OCI-LY7 (cell line): ENCODE data around the gene ARHGEF25.

Experiments
- EZH2phosphoT487 ChIP-seq: fragments of 200-600 bp; sonication (generic); IDR thresholded peaks from 2 replicates; pipeline ENCODE4 v1.6.1; 2018; ENCODE audit warnings: low read depth, borderline replicate concordance, mild to moderate bottlenecking, mixed run types, antibody characterized with exemption, low read length, moderate library complexity, mixed read lengths
- TF ChIP-seq, protein P1 (sequence below): fragments of 200-600 bp; sonication (generic); conservative IDR thresholded peaks from 2 replicates; pipeline ENCODE4 v1.5.1; 2014; ENCODE audit warnings: mild to moderate bottlenecking, antibody characterized with exemption, low read length, moderate library complexity, mixed read lengths

DNA sequence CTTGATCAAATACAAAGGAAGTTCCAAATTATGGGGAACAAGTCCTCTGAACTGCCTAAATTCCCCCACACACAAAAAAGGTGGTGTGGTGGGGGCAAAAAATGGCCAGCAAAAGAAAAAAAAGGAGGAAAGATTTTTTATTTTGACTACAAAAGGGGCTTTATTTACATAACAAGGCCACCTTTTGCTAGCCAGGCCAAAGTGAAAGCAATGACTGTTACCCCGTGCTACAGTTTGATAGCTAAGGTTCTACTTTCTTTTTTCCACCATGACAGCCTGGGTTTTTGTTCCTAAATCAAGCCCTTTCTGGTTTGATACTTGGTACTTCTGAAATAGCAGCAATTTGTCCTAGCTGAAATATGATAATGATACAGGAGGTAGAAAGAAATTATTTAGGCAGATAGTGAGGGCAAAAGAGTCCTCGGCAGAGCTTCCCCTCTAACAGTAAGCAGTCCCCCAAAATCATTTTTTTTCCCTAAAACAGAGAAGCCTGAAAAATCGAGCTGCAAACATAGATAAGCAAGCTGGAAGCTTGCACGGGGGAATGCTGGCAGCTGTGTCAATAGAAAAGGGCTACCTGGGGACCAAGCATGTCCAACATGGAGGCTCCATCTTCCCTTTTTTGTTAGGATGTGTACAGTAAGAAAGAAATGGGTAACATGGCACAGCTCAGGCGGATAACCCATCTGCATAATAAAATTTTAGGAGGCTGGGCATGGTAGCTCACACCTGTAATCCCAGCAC lies 30.6 kb downstream of the ARHGEF25 start:
- TF ChIP-seq, protein P1, sequence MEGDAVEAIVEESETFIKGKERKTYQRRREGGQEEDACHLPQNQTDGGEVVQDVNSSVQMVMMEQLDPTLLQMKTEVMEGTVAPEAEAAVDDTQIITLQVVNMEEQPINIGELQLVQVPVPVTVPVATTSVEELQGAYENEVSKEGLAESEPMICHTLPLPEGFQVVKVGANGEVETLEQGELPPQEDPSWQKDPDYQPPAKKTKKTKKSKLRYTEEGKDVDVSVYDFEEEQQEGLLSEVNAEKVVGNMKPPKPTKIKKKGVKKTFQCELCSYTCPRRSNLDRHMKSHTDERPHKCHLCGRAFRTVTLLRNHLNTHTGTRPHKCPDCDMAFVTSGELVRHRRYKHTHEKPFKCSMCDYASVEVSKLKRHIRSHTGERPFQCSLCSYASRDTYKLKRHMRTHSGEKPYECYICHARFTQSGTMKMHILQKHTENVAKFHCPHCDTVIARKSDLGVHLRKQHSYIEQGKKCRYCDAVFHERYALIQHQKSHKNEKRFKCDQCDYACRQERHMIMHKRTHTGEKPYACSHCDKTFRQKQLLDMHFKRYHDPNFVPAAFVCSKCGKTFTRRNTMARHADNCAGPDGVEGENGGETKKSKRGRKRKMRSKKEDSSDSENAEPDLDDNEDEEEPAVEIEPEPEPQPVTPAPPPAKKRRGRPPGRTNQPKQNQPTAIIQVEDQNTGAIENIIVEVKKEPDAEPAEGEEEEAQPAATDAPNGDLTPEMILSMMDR, result no peak
- no peak for TF ChIP-seq EZH2phosphoT487
